GM21381 (cell line): ENCODE measurements around the gene EHMT1.

ENCODE experiments used
- ATAC-seq: cut with Tn5 transposase; IDR thresholded peaks from one replicate; pipeline ENCODE4 v1.9.1; 2021; ENCODE audit warnings: mild to moderate bottlenecking, moderate library complexity; ENCODE audit not compliant: unreplicated experiment

The EHMT1 gene

GRCh38 chr9:137643921-137644320 is 25.1 kb downstream of the EHMT1 start:
- ATAC-seq = no peak

GRCh38 chr9:137645211-137645610 is 26.4 kb downstream of the EHMT1 start:
- no peak for ATAC-seq

- ATAC-seq = no peak
These were observed 27.5 kb downstream of the EHMT1 start for GRCh38 chr9:137646341-137646740.

- no peak for ATAC-seq
These were observed 28.4 kb downstream of the EHMT1 start for GRCh38 chr9:137647096-137647714.

GRCh38 chr9:137648396-137648795 is 29.6 kb downstream of the EHMT1 start:
- ATAC-seq = no peak

GRCh38 chr9:137649553-137649952 is 30.7 kb downstream of the EHMT1 start:
- no peak for ATAC-seq

- no peak for ATAC-seq
These were observed 31.5 kb downstream of the EHMT1 start for GRCh38 chr9:137650259-137650658.

GRCh38 chr9:137650779-137651178 is 32.0 kb downstream of the EHMT1 start:
- ATAC-seq = no peak

- no peak for ATAC-seq
These were observed 37.6 kb downstream of the EHMT1 start for GRCh38 chr9:137656416-137656815.

- ATAC-seq = no peak
These were observed 38.8 kb downstream of the EHMT1 start for GRCh38 chr9:137657606-137658005.

GRCh38 chr9:137658781-137659180 is 40.0 kb downstream of the EHMT1 start:
- no peak for ATAC-seq

- no peak for ATAC-seq
These were observed 41.3 kb downstream of the EHMT1 start for GRCh38 chr9:137660144-137660543.

GRCh38 chr9:137663584-137663983 is 44.8 kb downstream of the EHMT1 start:
- no peak for ATAC-seq

GRCh38 chr9:137664676-137665075 is 45.9 kb downstream of the EHMT1 start:
- ATAC-seq = no peak

- ATAC-seq = no peak
These were observed 46.4 kb downstream of the EHMT1 start for GRCh38 chr9:137665226-137665625.

- ATAC-seq = no peak
These were observed 47.1 kb downstream of the EHMT1 start for GRCh38 chr9:137665697-137666512.

GRCh38 chr9:137666513-137666822 is 47.7 kb downstream of the EHMT1 start:
- no peak for ATAC-seq

GRCh38 chr9:137666955-137667670 is 48.3 kb downstream of the EHMT1 start:
- ATAC-seq = no peak

GRCh38 chr9:137668203-137668602 is 49.4 kb downstream of the EHMT1 start:
- ATAC-seq = no peak

GRCh38 chr9:137669261-137669672 is 50.5 kb downstream of the EHMT1 start:
- ATAC-seq = no peak

GRCh38 chr9:137670391-137671195 is 51.8 kb downstream of the EHMT1 start:
- ATAC-seq = no peak
